ENCODE data around the gene AHNAK2.
"Not testable (repeated sequence)": the region's sequence is repeated elsewhere in the genome, so short reads cannot be mapped to it uniquely, and the experiment has no call there.

Gene AHNAK2

GRCh38 chr14:104950701-104951100 is 27.5 kb downstream of the AHNAK2 start:
- not testable (repeated sequence) for DNase-seq

- DNase-seq = no peak
Measured at GRCh38 chr14:104950021-104950420, 28.2 kb downstream of the AHNAK2 start.

- not testable (repeated sequence) for DNase-seq
Measured at GRCh38 chr14:104949406-104949955, 28.7 kb downstream of the AHNAK2 start.

- no peak for DNase-seq
Measured at GRCh38 chr14:104948736-104949031, 29.5 kb downstream of the AHNAK2 start.

- not testable (repeated sequence) for DNase-seq
Measured at GRCh38 chr14:104947881-104948735, 30.1 kb downstream of the AHNAK2 start.

GRCh38 chr14:104947201-104947600 is 31.0 kb downstream of the AHNAK2 start:
- DNase-seq = not testable (repeated sequence)

GRCh38 chr14:104945986-104946965 is 31.9 kb downstream of the AHNAK2 start:
- DNase-seq = not testable (repeated sequence)

- DNase-seq = not testable (repeated sequence)
Measured at GRCh38 chr14:104945266-104945665, 32.9 kb downstream of the AHNAK2 start.

- DNase-seq = not testable (repeated sequence)
Measured at GRCh38 chr14:104944436-104945205, 33.6 kb downstream of the AHNAK2 start.

GRCh38 chr14:104944016-104944308 is 34.2 kb downstream of the AHNAK2 start:
- not testable (repeated sequence) for DNase-seq

GRCh38 chr14:104943216-104944015 is 34.8 kb downstream of the AHNAK2 start:
- not testable (repeated sequence) for DNase-seq

- DNase-seq = no peak
Measured at GRCh38 chr14:104942586-104942985, 35.6 kb downstream of the AHNAK2 start.

- no peak for DNase-seq
Measured at GRCh38 chr14:104941508-104942365, 36.4 kb downstream of the AHNAK2 start.

- DNase-seq = no peak
Measured at GRCh38 chr14:104940526-104941150, 37.5 kb downstream of the AHNAK2 start.

- DNase-seq = no peak
Measured at GRCh38 chr14:104939666-104940410, 38.3 kb downstream of the AHNAK2 start.

- no peak for DNase-seq
Measured at GRCh38 chr14:104938960-104939359, 39.2 kb downstream of the AHNAK2 start.

- no peak for DNase-seq
Measured at GRCh38 chr14:104938436-104938835, 39.7 kb downstream of the AHNAK2 start.

- DNase-seq = no peak
Measured at GRCh38 chr14:104937694-104938365, 40.3 kb downstream of the AHNAK2 start.

- DNase-seq = no peak
Measured at GRCh38 chr14:104937161-104937560, 41.0 kb downstream of the AHNAK2 start.
